ENCODE data around the gene PRSS27. TPM values are rescaled to one million over a fixed set of nuclear protein-coding genes. Genes with fewer than 3 reads are reported as not detected.
"Not testable (repeated sequence)": the region's sequence is repeated elsewhere in the genome, so short reads cannot be mapped to it uniquely, and the experiment has no call there.

PRSS27 gene
- total RNA-seq, 1 donor from 2014 or later = 5.5 TPM

DNA sequence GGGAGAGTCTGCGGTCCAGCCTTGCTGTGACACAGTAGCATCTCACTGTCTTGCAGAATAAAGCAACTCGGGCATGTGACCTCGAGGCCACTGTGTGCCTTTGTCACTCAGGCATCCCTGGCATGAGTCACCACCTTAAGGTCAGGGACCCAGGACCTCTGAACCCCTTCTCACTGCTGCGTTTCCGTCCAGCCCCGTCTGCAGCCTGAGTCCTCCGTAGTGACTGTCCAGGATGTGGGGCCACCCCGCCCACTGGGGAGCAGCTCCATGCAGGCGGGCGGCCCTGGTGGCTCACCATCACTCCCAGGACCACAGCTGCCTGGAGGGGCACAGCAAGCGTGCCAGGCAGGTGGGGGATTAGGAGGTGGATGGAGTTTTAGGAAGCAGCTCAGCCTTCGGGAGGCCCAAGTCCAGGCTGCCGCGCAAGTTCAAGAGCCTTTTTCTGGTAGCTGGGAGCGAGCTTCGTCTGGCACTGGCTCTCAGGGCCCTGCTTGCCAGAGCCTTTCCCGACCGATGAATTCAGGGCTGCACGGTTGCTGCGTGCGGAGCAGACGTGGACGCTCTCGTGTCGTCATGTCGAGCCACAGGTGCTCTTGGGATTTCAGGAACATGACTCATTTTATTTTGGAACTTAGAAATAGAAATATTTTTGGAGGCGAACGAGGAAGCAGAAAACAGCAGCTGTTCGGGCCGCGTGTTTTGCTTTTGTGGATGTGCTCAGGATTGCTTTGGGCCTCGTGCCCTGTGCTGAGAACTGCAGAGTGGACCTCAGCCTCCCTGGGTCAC, 20.9 kb downstream of the PRSS27 start:
- peaks cover 9% of the 10 kb centered on the region for H3K36me3 Mint-ChIP-seq (ENCODE audit: unreplicated experiment)
- TF ChIP-seq, protein P1, sequence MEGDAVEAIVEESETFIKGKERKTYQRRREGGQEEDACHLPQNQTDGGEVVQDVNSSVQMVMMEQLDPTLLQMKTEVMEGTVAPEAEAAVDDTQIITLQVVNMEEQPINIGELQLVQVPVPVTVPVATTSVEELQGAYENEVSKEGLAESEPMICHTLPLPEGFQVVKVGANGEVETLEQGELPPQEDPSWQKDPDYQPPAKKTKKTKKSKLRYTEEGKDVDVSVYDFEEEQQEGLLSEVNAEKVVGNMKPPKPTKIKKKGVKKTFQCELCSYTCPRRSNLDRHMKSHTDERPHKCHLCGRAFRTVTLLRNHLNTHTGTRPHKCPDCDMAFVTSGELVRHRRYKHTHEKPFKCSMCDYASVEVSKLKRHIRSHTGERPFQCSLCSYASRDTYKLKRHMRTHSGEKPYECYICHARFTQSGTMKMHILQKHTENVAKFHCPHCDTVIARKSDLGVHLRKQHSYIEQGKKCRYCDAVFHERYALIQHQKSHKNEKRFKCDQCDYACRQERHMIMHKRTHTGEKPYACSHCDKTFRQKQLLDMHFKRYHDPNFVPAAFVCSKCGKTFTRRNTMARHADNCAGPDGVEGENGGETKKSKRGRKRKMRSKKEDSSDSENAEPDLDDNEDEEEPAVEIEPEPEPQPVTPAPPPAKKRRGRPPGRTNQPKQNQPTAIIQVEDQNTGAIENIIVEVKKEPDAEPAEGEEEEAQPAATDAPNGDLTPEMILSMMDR (IDR thresholded peaks at IDR 0.05) = no peak
- peak; percentile 81 for DNase-seq (ENCODE audit: extremely low spot score, unreplicated experiment)

DNA sequence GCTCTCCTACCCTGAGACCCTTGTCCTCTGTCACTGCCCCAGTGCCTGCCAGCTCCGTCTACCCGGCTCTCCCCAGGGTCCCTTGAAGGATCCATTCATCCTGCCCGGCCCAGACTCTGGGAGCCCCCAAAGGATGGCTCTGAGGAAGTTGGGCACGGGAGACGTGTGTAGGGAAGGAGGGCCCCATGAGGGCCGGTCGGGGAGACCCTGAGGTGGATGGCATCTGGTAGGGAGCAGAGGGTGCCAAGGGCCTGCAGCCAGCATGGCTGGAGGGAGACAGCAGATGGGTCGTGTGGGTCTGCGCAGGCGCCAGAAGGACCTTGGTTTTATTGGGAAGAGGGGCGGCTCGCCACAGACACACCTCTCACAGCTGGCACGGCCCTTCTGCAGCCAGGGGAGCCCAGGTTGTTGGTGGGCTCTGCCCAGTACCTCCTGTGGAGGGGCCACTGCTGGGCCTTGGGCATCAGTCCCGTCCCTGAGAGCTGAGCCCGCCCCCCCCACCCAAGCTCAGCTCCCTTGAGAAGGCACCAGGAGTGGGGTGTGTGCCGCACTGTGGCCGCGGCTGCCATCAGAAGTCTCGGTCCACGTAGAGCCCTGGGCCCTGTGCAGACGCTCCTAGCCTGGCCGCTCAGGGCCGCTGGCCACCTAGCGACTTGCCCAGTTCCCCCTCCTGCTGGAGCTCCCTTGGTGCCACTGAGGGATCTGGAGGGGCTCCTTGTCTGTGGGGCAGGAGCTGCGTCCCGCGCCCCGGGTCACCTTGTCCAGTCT, 21.7 kb downstream of the PRSS27 start:
- no peak for DNase-seq (ENCODE audit: extremely low spot score, unreplicated experiment)
- Mint-ChIP-seq H3K36me3 (ENCODE audit: unreplicated experiment) (peaks cover 9% of the 10 kb centered on the region), H3K27ac (ENCODE audit: unreplicated experiment) (no peak overlapping the region), H3K4me1 (ENCODE audit: unreplicated experiment) (no peaks in the 10 kb centered on the region), H3K4me3 (ENCODE audit: unreplicated experiment) (no peak overlapping the region), H3K27me3 (ENCODE audit: unreplicated experiment) (no peaks in the 10 kb centered on the region), H3K9me3 (ENCODE audit: unreplicated experiment) (no peaks in the 10 kb centered on the region)
- TF ChIP-seq, protein P1 (IDR thresholded peaks at IDR 0.05) = no peak

More for the DNA sequence above, 20.9 kb downstream of the PRSS27 start:
- H3K27me3 Mint-ChIP-seq (ENCODE audit: unreplicated experiment) = no peaks in the 10 kb centered on the region
- H3K27ac Mint-ChIP-seq (ENCODE audit: unreplicated experiment) = no peak overlapping the region
- H3K4me3 Mint-ChIP-seq (ENCODE audit: unreplicated experiment) = no peak overlapping the region
- no peaks in the 10 kb centered on the region for H3K4me1 Mint-ChIP-seq (ENCODE audit: unreplicated experiment)
- H3K9me3 Mint-ChIP-seq (ENCODE audit: unreplicated experiment) = no peaks in the 10 kb centered on the region

DNA sequence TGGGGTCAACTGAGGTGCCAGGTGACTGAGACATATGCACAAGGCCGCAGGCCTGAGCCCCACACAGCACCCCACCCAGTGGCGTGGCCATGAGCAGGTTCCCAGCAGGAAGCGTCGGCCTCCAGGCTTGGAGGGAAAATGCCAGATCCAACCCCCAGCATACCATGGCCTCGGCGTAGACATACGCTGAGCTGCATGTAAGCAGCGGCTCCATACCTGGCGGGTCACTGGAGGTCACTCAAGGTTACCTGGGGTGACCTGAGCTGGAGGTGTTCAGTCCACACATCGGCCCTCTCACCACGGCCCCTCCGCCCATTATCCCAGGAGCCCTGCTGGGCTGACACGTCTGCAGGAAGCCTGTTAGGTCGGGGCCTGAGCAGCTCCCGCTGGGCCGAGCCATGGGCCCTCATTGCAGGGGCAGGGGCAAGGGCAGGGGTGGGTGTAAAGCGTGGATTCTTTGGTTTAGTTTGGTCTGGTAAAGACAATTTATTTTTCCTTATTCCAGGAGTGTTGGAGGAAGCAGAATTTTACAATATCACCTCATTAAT, 22.5 kb downstream of the PRSS27 start:
- no peaks in the 10 kb centered on the region for H3K9me3 Mint-ChIP-seq (ENCODE audit: unreplicated experiment)
- H3K36me3 Mint-ChIP-seq (ENCODE audit: unreplicated experiment) = peaks cover 9% of the 10 kb centered on the region
- TF ChIP-seq, protein P1 (IDR thresholded peaks at IDR 0.05) = no peak
- DNase-seq (ENCODE audit: extremely low spot score, unreplicated experiment) = no peak
- H3K4me1 Mint-ChIP-seq (ENCODE audit: unreplicated experiment) = no peaks in the 10 kb centered on the region
- no peak overlapping the region for H3K27ac Mint-ChIP-seq (ENCODE audit: unreplicated experiment)
- no peak overlapping the region for H3K4me3 Mint-ChIP-seq (ENCODE audit: unreplicated experiment)
- no peaks in the 10 kb centered on the region for H3K27me3 Mint-ChIP-seq (ENCODE audit: unreplicated experiment)

DNA sequence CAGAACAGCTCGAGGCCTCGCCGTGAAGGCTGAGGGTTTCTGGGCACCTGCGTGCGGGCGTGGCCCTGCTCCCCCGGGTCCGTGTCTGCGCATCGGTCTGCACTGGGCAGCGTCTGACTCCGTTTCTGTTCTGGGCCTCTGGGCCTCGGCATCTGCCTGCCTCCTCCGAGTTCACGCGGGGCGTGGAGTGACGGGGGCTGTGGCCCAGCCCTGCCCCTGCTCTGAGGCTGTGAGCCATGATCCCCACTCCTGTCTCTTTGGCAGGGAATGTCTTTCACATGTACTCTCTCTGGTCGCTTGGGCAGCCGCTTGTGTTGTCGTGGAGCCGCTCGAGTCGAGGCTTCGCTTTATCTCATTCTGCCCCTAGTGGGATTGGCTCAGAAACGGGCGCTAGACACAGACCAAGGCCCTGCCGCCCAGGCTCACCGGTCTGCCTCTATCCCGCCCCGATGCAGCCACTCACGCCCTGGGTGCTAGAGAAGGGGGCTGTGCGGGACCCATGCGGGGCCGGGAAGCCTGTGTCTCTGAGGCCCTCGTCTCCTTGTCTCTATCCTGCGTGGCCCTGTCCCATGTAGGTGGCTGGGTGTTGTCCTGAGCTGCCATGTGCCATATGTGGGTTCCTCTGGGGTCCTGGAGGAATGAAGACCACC, 23.3 kb downstream of the PRSS27 start:
- DNase-seq (ENCODE audit: extremely low spot score, unreplicated experiment); H3K27me3 Mint-ChIP-seq (ENCODE audit: unreplicated experiment); H3K4me1 Mint-ChIP-seq (ENCODE audit: unreplicated experiment); H3K9me3 Mint-ChIP-seq (ENCODE audit: unreplicated experiment); H3K36me3 Mint-ChIP-seq (ENCODE audit: unreplicated experiment); H3K27ac Mint-ChIP-seq (ENCODE audit: unreplicated experiment); H3K4me3 Mint-ChIP-seq (ENCODE audit: unreplicated experiment): not testable (repeated sequence)

DNA sequence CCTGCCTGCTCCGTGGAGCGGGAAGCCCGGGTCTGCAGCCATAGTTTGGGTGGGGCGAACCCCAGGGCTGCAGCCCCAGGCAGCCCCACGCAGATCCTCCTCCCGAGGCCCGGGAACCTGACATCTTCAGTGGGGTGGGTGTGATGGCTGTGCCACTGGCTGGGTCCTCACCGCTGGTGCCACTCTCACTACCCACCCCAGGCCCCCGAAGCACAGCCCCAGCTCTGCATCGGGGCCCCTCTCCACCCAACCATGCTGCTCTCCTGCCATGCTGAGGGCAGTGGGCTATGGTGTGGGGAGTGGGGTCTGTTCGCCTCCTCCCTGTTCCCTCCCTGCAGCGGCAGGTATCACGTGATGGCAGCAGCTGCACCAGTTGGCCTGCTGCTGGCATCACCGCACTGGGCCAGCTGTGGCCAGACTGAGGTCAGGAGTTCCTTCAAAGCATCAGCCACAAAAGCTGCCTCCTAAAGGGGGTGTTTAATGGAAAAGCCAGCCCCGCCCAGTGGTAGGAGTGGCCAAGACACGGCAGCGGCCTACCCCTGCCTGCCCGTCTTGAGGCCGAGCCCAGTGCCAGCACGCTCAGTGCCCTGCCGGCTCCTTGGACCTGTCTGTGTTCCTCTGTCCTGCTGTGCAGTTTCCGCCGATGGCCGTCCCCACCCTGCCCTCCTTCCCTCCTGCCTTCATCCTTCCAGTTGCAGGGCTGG, 26.9 kb downstream of the PRSS27 start:
- no peaks in the 10 kb centered on the region for H3K27me3 Mint-ChIP-seq (ENCODE audit: unreplicated experiment)
- no peaks in the 10 kb centered on the region for H3K4me1 Mint-ChIP-seq (ENCODE audit: unreplicated experiment)
- H3K27ac Mint-ChIP-seq (ENCODE audit: unreplicated experiment) = no peak overlapping the region
- H3K4me3 Mint-ChIP-seq (ENCODE audit: unreplicated experiment) = no peak overlapping the region
- TF ChIP-seq, protein P1 (IDR thresholded peaks at IDR 0.05) = no peak
- no peaks in the 10 kb centered on the region for H3K9me3 Mint-ChIP-seq (ENCODE audit: unreplicated experiment)
- DNase-seq (ENCODE audit: extremely low spot score, unreplicated experiment) = no peak
- peaks cover 9% of the 10 kb centered on the region for H3K36me3 Mint-ChIP-seq (ENCODE audit: unreplicated experiment)

All from osteocyte (in vitro differentiated cells).